Measurements from ENCODE around the gene DIPK1B.

GRCh38 chr9:136690806-136691261 lies 21.5 kb upstream of the DIPK1B start:
- no peak for TF ChIP-seq CTCF (conservative IDR thresholded peaks at IDR 0.05; ENCODE audit: low read depth, low read length)
- TF ChIP-seq EZH2 (IDR thresholded peaks at IDR 0.05; ENCODE audit: low read length, unreplicated experiment) = no peak
